Chondrocyte (in vitro differentiated cells): Measurements from ENCODE around the gene FAM120A. TPM values are rescaled to one million over a fixed set of nuclear protein-coding genes. Genes with fewer than 3 reads are reported as not detected.

Experiments
- DNase-seq: peaks from one replicate; pipeline ENCODE4 v3.0.0; 2021; ENCODE audit warnings: mixed read lengths, low spot score
- H3K27ac Mint-ChIP-seq: one replicate; pipeline ENCODE4 v1.8.0; 2021; ENCODE audit warnings: mild to moderate bottlenecking, moderate library complexity, mixed read lengths; ENCODE audit not compliant: unreplicated experiment
- H3K27me3 Mint-ChIP-seq: 2 replicates; pipeline ENCODE4 v1.8.0; 2021; ENCODE audit warnings: low read depth, mixed read lengths
- H3K36me3 Mint-ChIP-seq: 2 replicates; pipeline ENCODE4 v1.8.0; 2021; ENCODE audit warnings: low read depth, mixed read lengths
- H3K4me1 Mint-ChIP-seq: 2 replicates; pipeline ENCODE4 v1.8.0; 2021; ENCODE audit warnings: low read depth, mild to moderate bottlenecking, mixed read lengths
- H3K4me3 Mint-ChIP-seq: one replicate; pipeline ENCODE4 v1.8.0; 2021; ENCODE audit warnings: mild to moderate bottlenecking, moderate library complexity, mixed read lengths; ENCODE audit not compliant: unreplicated experiment
- H3K9me3 Mint-ChIP-seq: 2 replicates; pipeline ENCODE4 v1.8.0; 2021; ENCODE audit warnings: low read depth, mixed read lengths
- total RNA-seq: library from RNA; stranded (reverse); gene quantifications from 3 replicates; pipeline ENCODE4 v1.2.1, GENCODE V29; 2021
- TF ChIP-seq, protein P1 (sequence below): fragments of 200-600 bp; sonication (generic); IDR thresholded peaks from 2 replicates; pipeline ENCODE4 v1.5.0; 2021; ENCODE audit warnings: antibody characterized with exemption, mild to moderate bottlenecking, moderate library complexity

FAM120A gene
- total RNA-seq, 1 donor from 2014 or later, result 89.9 TPM

DNA sequence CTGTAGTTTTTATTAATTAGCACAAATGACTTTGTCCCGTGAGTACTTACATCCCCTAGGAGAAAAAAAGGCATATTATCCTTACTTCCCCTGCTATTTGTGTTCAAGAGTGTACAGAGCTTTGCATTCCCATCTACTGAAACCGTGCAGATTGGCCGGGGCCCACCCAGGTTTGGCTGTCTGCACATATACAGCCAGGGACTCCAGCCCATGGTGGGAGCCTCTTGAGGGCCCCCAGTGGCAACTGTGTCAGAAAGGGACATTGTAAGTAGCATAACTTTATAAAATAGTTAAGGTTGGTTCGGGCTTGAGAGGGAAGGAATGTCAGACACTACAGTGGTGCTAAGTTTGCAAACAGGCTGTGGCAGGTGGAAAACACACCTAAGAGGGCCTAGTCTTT is 149.6 kb downstream of the FAM120A start:
- TF ChIP-seq, protein P1, sequence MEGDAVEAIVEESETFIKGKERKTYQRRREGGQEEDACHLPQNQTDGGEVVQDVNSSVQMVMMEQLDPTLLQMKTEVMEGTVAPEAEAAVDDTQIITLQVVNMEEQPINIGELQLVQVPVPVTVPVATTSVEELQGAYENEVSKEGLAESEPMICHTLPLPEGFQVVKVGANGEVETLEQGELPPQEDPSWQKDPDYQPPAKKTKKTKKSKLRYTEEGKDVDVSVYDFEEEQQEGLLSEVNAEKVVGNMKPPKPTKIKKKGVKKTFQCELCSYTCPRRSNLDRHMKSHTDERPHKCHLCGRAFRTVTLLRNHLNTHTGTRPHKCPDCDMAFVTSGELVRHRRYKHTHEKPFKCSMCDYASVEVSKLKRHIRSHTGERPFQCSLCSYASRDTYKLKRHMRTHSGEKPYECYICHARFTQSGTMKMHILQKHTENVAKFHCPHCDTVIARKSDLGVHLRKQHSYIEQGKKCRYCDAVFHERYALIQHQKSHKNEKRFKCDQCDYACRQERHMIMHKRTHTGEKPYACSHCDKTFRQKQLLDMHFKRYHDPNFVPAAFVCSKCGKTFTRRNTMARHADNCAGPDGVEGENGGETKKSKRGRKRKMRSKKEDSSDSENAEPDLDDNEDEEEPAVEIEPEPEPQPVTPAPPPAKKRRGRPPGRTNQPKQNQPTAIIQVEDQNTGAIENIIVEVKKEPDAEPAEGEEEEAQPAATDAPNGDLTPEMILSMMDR, result no peak
- Mint-ChIP-seq H3K27ac (no peak overlapping the region), H3K27me3 (no peaks in the 10 kb centered on the region), H3K4me3 (no peak overlapping the region), H3K36me3 (no peaks in the 10 kb centered on the region), H3K9me3 (peaks cover 7% of the 10 kb centered on the region), H3K4me1 (peaks cover 27% of the 10 kb centered on the region)
- DNase-seq, result peak; percentile 40

DNA sequence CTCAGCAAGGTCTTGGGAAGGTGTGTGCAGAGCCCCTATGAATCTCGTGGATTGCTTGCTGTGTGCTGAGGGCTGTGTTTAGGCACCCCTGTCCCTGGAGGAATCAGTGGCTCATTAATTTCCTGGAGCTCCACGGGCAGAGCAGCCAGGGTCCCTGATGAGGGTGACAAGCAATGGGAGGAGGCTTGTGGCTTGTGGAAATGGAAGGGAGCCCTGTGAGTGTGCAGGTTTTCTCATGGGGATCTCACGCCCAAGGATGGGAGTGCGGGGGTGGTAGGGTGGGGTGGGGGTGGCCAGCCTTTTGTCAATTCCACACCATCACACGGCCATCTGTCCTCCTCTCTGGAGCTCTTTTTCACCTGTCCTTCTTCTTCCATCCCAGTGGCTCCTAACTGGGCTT is 150.2 kb downstream of the FAM120A start:
- TF ChIP-seq, protein P1, result no peak
- Mint-ChIP-seq H3K27me3 (no peaks in the 10 kb centered on the region), H3K27ac (no peak overlapping the region), H3K9me3 (peaks cover 12% of the 10 kb centered on the region), H3K4me3 (no peak overlapping the region), H3K36me3 (peaks cover 5% of the 10 kb centered on the region), H3K4me1 (peaks cover 32% of the 10 kb centered on the region)
- peak; percentile 21 for DNase-seq

DNA sequence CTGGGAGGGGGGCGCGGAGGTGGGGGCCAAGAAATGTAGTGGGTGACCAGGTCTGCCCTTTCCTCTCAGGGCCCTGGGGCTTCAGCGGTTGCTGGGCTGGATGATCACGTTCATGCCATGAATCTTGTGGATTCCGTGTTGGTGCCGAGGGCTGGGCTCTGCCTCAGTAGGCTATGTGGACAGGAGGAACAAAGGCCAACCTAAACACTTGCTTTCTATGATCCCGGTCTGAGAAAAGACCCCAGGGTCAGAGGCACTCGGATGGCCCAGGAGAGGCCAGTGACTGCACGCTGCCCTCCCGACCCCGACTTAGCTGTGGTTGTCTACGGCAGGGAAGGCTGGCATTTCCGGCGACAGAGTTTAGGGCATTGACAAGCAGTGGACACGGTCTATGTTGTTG is 151.5 kb downstream of the FAM120A start:
- TF ChIP-seq, protein P1, result no peak
- Mint-ChIP-seq H3K27me3 (no peaks in the 10 kb centered on the region), H3K9me3 (peaks cover 17% of the 10 kb centered on the region), H3K4me1 (peaks cover 33% of the 10 kb centered on the region), H3K27ac (no peak overlapping the region), H3K4me3 (no peak overlapping the region), H3K36me3 (peaks cover 5% of the 10 kb centered on the region)
- peak; percentile 64 for DNase-seq

DNA sequence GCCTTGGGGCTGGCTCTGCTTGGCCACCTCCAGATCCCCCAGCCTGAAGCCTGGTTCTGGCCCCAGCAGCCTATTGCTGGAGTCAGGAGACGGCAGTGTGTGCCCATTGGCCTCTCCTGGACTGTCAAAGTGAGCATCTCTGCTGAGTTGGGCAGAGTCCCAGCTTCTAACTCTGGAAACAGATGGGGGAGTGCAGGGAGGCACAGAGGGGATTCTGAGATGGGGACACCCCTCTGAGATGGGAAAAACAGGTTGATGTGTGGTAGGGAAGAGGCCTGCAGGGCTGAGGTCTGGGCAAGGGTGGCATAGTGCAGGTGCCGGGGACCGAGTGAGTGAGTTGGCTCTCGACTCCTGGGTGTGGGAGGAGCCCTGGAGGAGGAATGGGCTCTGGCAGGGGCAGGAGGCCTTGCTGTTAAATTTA is 152.4 kb downstream of the FAM120A start:
- TF ChIP-seq, protein P1, result no peak
- Mint-ChIP-seq H3K9me3 (peaks cover 24% of the 10 kb centered on the region), H3K36me3 (peaks cover 5% of the 10 kb centered on the region), H3K4me3 (no peak overlapping the region), H3K4me1 (peaks cover 30% of the 10 kb centered on the region), H3K27me3 (no peaks in the 10 kb centered on the region), H3K27ac (no peak overlapping the region)
- DNase-seq, result peak; percentile 84

DNA sequence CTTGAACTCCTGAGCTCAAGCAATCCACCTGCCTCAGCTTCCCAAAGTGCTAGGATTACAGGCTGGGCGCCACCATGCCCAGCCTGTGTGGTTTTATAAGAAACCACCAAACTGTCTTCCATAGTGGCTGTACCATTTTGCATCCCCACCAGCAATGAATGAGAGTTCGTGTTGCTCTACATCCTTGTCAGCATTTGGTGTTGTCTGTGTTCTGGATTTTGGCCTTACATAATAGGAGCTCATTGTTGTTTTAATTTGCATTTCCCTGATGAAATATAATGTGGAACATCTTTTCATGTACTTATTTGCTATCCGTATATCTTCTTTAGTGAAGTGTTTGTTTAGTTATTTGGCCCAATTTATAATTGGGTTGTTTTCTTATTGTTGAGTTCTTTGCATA is 154.7 kb downstream of the FAM120A start:
- Mint-ChIP-seq H3K27ac (peak overlapping the region; percentile 13), H3K36me3 (peaks cover 14% of the 10 kb centered on the region)

More for the DNA sequence above, 154.7 kb downstream of the FAM120A start:
- H3K4me1 Mint-ChIP-seq, result peaks cover 12% of the 10 kb centered on the region
- DNase-seq, result no peak
- no peak overlapping the region for H3K4me3 Mint-ChIP-seq
- TF ChIP-seq, protein P1, result no peak
- H3K27me3 Mint-ChIP-seq, result no peaks in the 10 kb centered on the region
- peaks cover 39% of the 10 kb centered on the region for H3K9me3 Mint-ChIP-seq
